Measurements from ENCODE around the gene WDR86.

GRCh38 chr7:151404216-151405011 lies 5.4 kb downstream of the WDR86 start:
- no peak for TF ChIP-seq TSHZ2 (CRISPR knock-in tag; IDR thresholded peaks at IDR 0.05)
- no peak for TF ChIP-seq OSR1 (CRISPR knock-in tag; IDR thresholded peaks at IDR 0.05)
- peak; percentile 38; the same call in 1 of the 2 replicates for TF ChIP-seq SNAI2 (CRISPR knock-in tag; IDR thresholded peaks at IDR 0.05)
- no peak for TF ChIP-seq ISL1 (CRISPR knock-in tag; IDR thresholded peaks at IDR 0.05)
- TF ChIP-seq CREB5 (CRISPR knock-in tag; IDR thresholded peaks at IDR 0.05; ENCODE audit: low read depth): no peak
- TF ChIP-seq ZFP30 (CRISPR knock-in tag; IDR thresholded peaks at IDR 0.05): no peak
- no peak for TF ChIP-seq PATZ1 (CRISPR knock-in tag; IDR thresholded peaks at IDR 0.05; ENCODE audit: borderline replicate concordance)
- TF ChIP-seq CSDC2 (CRISPR knock-in tag; IDR thresholded peaks at IDR 0.05): no peak
- no peak for TF ChIP-seq ARNTL (CRISPR knock-in tag; IDR thresholded peaks at IDR 0.05; ENCODE audit: borderline replicate concordance, low read depth)
- TF ChIP-seq ZNF8 (CRISPR knock-in tag; IDR thresholded peaks at IDR 0.05): no peak
- TF ChIP-seq ZFP3 (CRISPR knock-in tag; IDR thresholded peaks at IDR 0.05): no peak
- TF ChIP-seq ZNF565 (CRISPR knock-in tag; conservative IDR thresholded peaks at IDR 0.05; ENCODE audit: low read depth): no peak
- TF ChIP-seq BACH2 (CRISPR knock-in tag; IDR thresholded peaks at IDR 0.05; ENCODE audit: borderline replicate concordance): no peak
- TF ChIP-seq ZC3H10 (CRISPR knock-in tag; IDR thresholded peaks at IDR 0.05): no peak

All from SK-N-SH treated with all-trans-retinoic acid at 6 μM for 48 hours (cell line).